Measurements from ENCODE around the gene EDC3.

GRCh38 chr15:74742422-74742821 lies 46.6 kb upstream of the EDC3 start:
- no peak for TF ChIP-seq CTCF (conservative IDR thresholded peaks at IDR 0.05; ENCODE audit: low read depth, low read length)
- TF ChIP-seq RAD21 (IDR thresholded peaks at IDR 0.05; ENCODE audit: low read length) = no peak
- TF ChIP-seq MAZ (IDR thresholded peaks at IDR 0.05; ENCODE audit: borderline replicate concordance, low read depth, low read length) = no peak
- TF ChIP-seq CEBPB (IDR thresholded peaks at IDR 0.05; ENCODE audit: low read depth, low read length) = no peak
- no peak for TF ChIP-seq RFX5 (IDR thresholded peaks at IDR 0.05; ENCODE audit: low read depth, low read length)
- no peak for TF ChIP-seq POLR2A (IDR thresholded peaks at IDR 0.05; ENCODE audit: low read depth, low read length)
- no peak for TF ChIP-seq RCOR1 (IDR thresholded peaks at IDR 0.05; ENCODE audit: insufficient replicate concordance, low read length)
- no peak for TF ChIP-seq SMC3 (IDR thresholded peaks at IDR 0.05; ENCODE audit: low read depth, low read length)
- no peak for TF ChIP-seq NFE2L2 (IDR thresholded peaks at IDR 0.05; ENCODE audit: low read depth, low read length)
- no peak for TF ChIP-seq MAFK (IDR thresholded peaks at IDR 0.05; ENCODE audit: low read depth, low read length)
- TF ChIP-seq USF2 (IDR thresholded peaks at IDR 0.05; ENCODE audit: low read depth, low read length) = no peak
- no peak for TF ChIP-seq CHD1 (IDR thresholded peaks at IDR 0.05; ENCODE audit: low read depth, low read length)

Measured in IMR-90 (cell line).